HFF-Myc (cell line): ENCODE data around the gene DYNC2LI1.

Source experiments
- DNase-seq: peaks from one replicate; pipeline ENCODE4 v3.0.0-alpha.2; 2011; ENCODE audit warnings: low read depth; ENCODE audit errors: extremely low read depth
- H3K4me3 ChIP-seq: replicated peaks from 2 replicates; pipeline ENCODE4 v1.5.1; 2011; ENCODE audit warnings: low read depth, mild to moderate bottlenecking, control low read depth, low read length
- TF ChIP-seq, protein P1 (sequence below): IDR thresholded peaks from 2 replicates; pipeline ENCODE4 v1.5.1; 2012; ENCODE audit warnings: mild to moderate bottlenecking, low read depth, low read length, control low read depth; ENCODE audit errors: missing control alignments

Gene DYNC2LI1

GRCh38 chr2:43842866-43843226, 69.0 kb downstream of the DYNC2LI1 start:
- no peak for DNase-seq
- no peak overlapping the region for H3K4me3 ChIP-seq
- TF ChIP-seq, protein P1, sequence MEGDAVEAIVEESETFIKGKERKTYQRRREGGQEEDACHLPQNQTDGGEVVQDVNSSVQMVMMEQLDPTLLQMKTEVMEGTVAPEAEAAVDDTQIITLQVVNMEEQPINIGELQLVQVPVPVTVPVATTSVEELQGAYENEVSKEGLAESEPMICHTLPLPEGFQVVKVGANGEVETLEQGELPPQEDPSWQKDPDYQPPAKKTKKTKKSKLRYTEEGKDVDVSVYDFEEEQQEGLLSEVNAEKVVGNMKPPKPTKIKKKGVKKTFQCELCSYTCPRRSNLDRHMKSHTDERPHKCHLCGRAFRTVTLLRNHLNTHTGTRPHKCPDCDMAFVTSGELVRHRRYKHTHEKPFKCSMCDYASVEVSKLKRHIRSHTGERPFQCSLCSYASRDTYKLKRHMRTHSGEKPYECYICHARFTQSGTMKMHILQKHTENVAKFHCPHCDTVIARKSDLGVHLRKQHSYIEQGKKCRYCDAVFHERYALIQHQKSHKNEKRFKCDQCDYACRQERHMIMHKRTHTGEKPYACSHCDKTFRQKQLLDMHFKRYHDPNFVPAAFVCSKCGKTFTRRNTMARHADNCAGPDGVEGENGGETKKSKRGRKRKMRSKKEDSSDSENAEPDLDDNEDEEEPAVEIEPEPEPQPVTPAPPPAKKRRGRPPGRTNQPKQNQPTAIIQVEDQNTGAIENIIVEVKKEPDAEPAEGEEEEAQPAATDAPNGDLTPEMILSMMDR, result no peak

DNA sequence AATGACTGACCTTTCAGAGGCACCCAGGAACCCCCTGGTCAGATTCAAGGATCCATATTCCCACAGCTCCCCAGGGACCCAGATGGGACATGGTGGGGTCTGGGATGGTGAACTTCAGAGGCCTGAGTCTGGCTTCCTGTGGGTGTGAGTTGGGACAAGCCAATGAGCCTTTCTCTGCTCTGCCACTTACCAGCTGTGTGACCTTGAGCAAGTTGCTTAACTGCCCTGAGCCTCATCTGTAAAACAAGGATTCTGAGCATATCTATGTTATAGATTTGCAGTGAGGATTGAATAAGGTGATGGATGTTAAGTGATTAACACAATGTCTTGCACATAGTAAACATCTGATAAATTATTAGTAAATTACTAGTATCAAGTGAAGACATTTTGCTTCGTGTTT, 71.3 kb downstream of the DYNC2LI1 start:
- no peak for DNase-seq
- H3K4me3 ChIP-seq, result no peak overlapping the region
- TF ChIP-seq, protein P1, result no peak

GRCh38 chr2:43846140-43846793, 72.4 kb downstream of the DYNC2LI1 start:
- no peak for DNase-seq
- TF ChIP-seq, protein P1, result no peak

GRCh38 chr2:43848214-43848613, 74.4 kb downstream of the DYNC2LI1 start:
- no peak for DNase-seq
- no peak overlapping the region for H3K4me3 ChIP-seq
- TF ChIP-seq, protein P1, result no peak

More at GRCh38 chr2:43846140-43846793, 72.4 kb downstream of the DYNC2LI1 start:
- H3K4me3 ChIP-seq, result no peak overlapping the region

DNA sequence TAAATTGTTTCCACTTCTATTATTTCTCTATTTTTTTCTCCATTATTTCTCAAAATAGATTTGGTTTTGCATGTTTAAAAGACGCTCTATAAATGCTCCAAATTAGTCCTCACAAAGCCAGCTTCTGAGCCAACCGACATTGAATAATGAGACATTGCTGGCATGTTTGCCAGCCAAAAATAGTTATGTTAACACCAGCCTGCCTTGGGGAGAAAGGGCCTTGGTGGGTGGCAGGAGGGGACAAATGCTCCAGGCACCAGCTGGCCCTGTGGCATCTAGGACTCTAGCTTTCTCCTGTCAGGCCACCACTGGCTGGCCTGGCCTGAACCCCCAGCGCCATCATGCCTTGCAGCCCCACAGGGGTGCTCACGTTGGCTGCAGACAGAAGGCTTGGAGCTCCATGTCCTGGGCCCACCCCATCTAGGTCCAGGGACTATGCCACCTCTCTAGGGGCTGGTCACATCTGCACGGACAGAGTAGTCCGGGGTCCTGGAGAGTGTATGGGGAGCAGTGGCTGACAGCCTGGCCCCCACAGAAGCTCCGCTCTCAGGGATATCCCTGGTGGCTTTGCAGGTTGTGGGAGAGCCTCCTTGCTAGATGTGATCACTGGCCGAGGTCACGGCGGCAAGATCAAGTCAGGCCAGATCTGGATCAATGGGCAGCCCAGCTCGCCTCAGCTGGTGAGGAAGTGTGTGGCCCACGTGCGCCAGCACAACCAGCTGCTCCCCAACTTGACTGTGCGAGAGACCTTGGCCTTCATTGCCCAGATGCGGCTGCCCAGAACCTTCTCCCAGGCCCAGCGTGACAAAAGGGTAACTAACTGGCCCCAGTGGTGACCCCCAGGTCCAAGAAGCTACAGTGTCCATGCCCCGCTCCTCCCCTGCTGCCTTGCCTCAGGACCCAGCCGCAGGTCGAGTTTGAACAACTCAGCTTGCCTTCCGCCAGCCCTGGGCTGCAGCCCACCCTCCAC, 77.5 kb downstream of the DYNC2LI1 start:
- TF ChIP-seq, protein P1, result no peak
- no peak for DNase-seq
- H3K4me3 ChIP-seq, result no peak overlapping the region

DNA sequence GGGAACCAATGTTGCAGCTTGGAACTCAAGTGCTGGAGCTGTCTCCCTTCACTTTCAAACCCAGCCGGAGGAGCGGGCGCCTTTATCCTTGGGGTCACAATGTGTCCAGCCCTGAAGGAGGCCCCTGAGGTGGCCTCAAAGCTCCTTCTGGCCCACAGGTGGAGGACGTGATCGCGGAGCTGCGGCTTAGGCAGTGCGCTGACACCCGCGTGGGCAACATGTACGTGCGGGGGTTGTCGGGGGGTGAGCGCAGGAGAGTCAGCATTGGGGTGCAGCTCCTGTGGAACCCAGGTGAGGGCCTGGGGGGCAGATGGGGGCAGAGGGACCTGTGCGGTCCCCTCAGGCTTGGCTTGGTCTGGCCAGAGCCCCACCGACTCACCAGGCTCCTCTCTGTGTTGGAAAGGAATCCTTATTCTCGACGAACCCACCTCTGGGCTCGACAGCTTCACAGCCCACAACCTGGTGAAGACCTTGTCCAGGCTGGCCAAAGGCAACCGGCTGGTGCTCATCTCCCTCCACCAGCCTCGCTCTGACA, 78.4 kb downstream of the DYNC2LI1 start:
- no peak for DNase-seq
- TF ChIP-seq, protein P1, result no peak
- no peak overlapping the region for H3K4me3 ChIP-seq
